ENCODE measurements around the gene TSC22D2. TPM values are rescaled to one million over a fixed set of nuclear protein-coding genes. Genes with fewer than 3 reads are reported as not detected.
"Not testable (repeated sequence)": the region's sequence is repeated elsewhere in the genome, so short reads cannot be mapped to it uniquely, and the experiment has no call there.

TSC22D2 gene
- total RNA-seq, 1 donor from 2014 or later: 7.0 TPM

GRCh38 chr3:150490277-150490986, 82.3 kb downstream of the TSC22D2 start:
- no peak for DNase-seq

GRCh38 chr3:150494411-150494977, 86.4 kb downstream of the TSC22D2 start:
- no peak for DNase-seq

- DNase-seq: no peak
Observed at GRCh38 chr3:150495149-150495548, 87.1 kb downstream of the TSC22D2 start.

GRCh38 chr3:150495563-150496168, 87.6 kb downstream of the TSC22D2 start:
- DNase-seq: peak; percentile 74

GRCh38 chr3:150497956-150498355, 89.9 kb downstream of the TSC22D2 start:
- peak; percentile 39 for DNase-seq

- not testable (repeated sequence) for DNase-seq
Observed at GRCh38 chr3:150500960-150501359, 92.9 kb downstream of the TSC22D2 start.

- no peak for DNase-seq
Observed at GRCh38 chr3:150503402-150504099, 95.5 kb downstream of the TSC22D2 start.

- peak; percentile 71 for DNase-seq
Observed at GRCh38 chr3:150504483-150504882, 96.4 kb downstream of the TSC22D2 start.

GRCh38 chr3:150508401-150508800, 100.3 kb downstream of the TSC22D2 start:
- DNase-seq: no peak

- DNase-seq: no peak
Observed at GRCh38 chr3:150509780-150510179, 101.7 kb downstream of the TSC22D2 start.

GRCh38 chr3:150511122-150511821, 103.2 kb downstream of the TSC22D2 start:
- DNase-seq: no peak

- no peak for DNase-seq
Observed at GRCh38 chr3:150515210-150515609, 107.1 kb downstream of the TSC22D2 start.

Other genes starting within 250 kb of the TSC22D2 start
- 169 and 248 TPM in 2 replicates for gene SERP1, start 138.2 kb downstream of the TSC22D2 start, total RNA-seq
- gene EIF2A, start 138.5 kb downstream of the TSC22D2 start, total RNA-seq: 272 and 304 TPM in 2 replicates
- 151 and 153 TPM in 2 replicates for gene SELENOT, start 195.0 kb downstream of the TSC22D2 start, total RNA-seq

Measured in dermis blood vessel endothelial cell (primary cell).